ENCODE measurements around the gene AFP.
"Not testable (repeated sequence)": the region's sequence is repeated elsewhere in the genome, so short reads cannot be mapped to it uniquely, and the experiment has no call there.

The AFP gene

GRCh38 chr4:73435984-73436383 lies at the start of gene AFP:
Gene AFP (plus strand): TSS chr4:73436221. CDS start chr4:73436263, 42 bp downstream.
- no peak for DNase-seq (ENCODE audit: low read depth)
- no peak within 1 kb of the TSS for H3K4me3 ChIP-seq (ENCODE audit: low read length)
- no peak for TF ChIP-seq CTCF (conservative IDR thresholded peaks at IDR 0.05; ENCODE audit: low read length)

GRCh38 chr4:73387552-73387951 lies 48.5 kb upstream of the AFP start:
- DNase-seq (ENCODE audit: low read depth), result no peak
- no peak overlapping the region for H3K4me3 ChIP-seq (ENCODE audit: low read length)
- TF ChIP-seq CTCF (conservative IDR thresholded peaks at IDR 0.05; ENCODE audit: low read length), result no peak

- TF ChIP-seq CTCF (conservative IDR thresholded peaks at IDR 0.05; ENCODE audit: low read length), result no peak
- no peak overlapping the region for H3K4me3 ChIP-seq (ENCODE audit: low read length)
- no peak for DNase-seq (ENCODE audit: low read depth)
These were observed 47.1 kb upstream of the AFP start for GRCh38 chr4:73388887-73389286.

GRCh38 chr4:73389663-73390062 lies 46.4 kb upstream of the AFP start:
- not testable (repeated sequence) for DNase-seq (ENCODE audit: low read depth); H3K4me3 ChIP-seq (ENCODE audit: low read length)

GRCh38 chr4:73391774-73392173 lies 44.2 kb upstream of the AFP start:
- no peak overlapping the region for H3K4me3 ChIP-seq (ENCODE audit: low read length)
- TF ChIP-seq CTCF (conservative IDR thresholded peaks at IDR 0.05; ENCODE audit: low read length), result no peak
- no peak for DNase-seq (ENCODE audit: low read depth)

GRCh38 chr4:73392936-73393335 lies 43.1 kb upstream of the AFP start:
- H3K4me3 ChIP-seq (ENCODE audit: low read length), result no peak overlapping the region
- DNase-seq (ENCODE audit: low read depth), result no peak
- TF ChIP-seq CTCF (conservative IDR thresholded peaks at IDR 0.05; ENCODE audit: low read length), result no peak

GRCh38 chr4:73396304-73396703 lies 39.7 kb upstream of the AFP start:
- H3K4me3 ChIP-seq (ENCODE audit: low read length), result no peak overlapping the region
- TF ChIP-seq CTCF (conservative IDR thresholded peaks at IDR 0.05; ENCODE audit: low read length), result no peak
- DNase-seq (ENCODE audit: low read depth), result no peak

All from AG10803 (cell line).